Fibroblast of lung (primary cell): ENCODE measurements around the gene NAGPA. TPM values are rescaled to one million over a fixed set of nuclear protein-coding genes. Genes with fewer than 3 reads are reported as not detected.
A peak's percentile ranks its signal among the peaks of the same experiment; 100 is the strongest.

Source experiments
- DNase-seq, 2 donors: peaks; one replicate each; pipeline versions ENCODE4 v3.0.0 to v3.0.0-alpha.2; 2010; ENCODE audit warnings: low read depth in 2 of 2
- H2AFZ ChIP-seq: 2 replicates; pipeline ENCODE4 v1.5.1; 2012; ENCODE audit warnings: low read length, control low read depth, inconsistent platforms
- H3K27ac ChIP-seq: 2 replicates; pipeline ENCODE4 v1.5.1; 2011; ENCODE audit warnings: low read length, control low read depth; ENCODE audit not compliant: insufficient read depth
- H3K27me3 ChIP-seq: 2 replicates; pipeline ENCODE4 v1.5.1; 2011; ENCODE audit warnings: mild to moderate bottlenecking, low read length; ENCODE audit not compliant: control insufficient read depth, insufficient read depth
- H3K36me3 ChIP-seq: 2 replicates; pipeline ENCODE4 v1.5.1; 2011; ENCODE audit warnings: low read length; ENCODE audit not compliant: control insufficient read depth, insufficient read depth
- H3K4me1 ChIP-seq: 2 replicates; pipeline ENCODE4 v1.5.1; 2011; ENCODE audit warnings: low read length; ENCODE audit not compliant: control insufficient read depth, insufficient read depth; ENCODE audit errors: extremely low read depth
- H3K4me2 ChIP-seq: 2 replicates; pipeline ENCODE4 v1.5.1; 2011; ENCODE audit warnings: low read length, control low read depth; ENCODE audit not compliant: insufficient read depth; ENCODE audit errors: extremely low read depth
- H3K4me3 ChIP-seq, 4 experiments: fragments of 200-600 bp in 1 of 4; sonication (generic) in 1 of 4; replicated peaks in 1 of 4; 2 replicates each; pipeline ENCODE4 v1.5.1; 2011 to 2016; ENCODE audit warnings: low read length in 4 of 4, low read depth in 3 of 4, mild to moderate bottlenecking in 3 of 4, control low read depth in 2 of 4, inconsistent platforms in 1 of 4, mixed read lengths in 1 of 4; ENCODE audit not compliant: insufficient read depth in 1 of 4; ENCODE audit errors: control extremely low read depth in 1 of 4
- H3K79me2 ChIP-seq: 2 replicates; pipeline ENCODE4 v1.5.1; 2012; ENCODE audit warnings: mild to moderate bottlenecking, low read length, inconsistent platforms; ENCODE audit not compliant: control insufficient read depth, insufficient read depth
- H3K9ac ChIP-seq: 2 replicates; pipeline ENCODE4 v1.5.1; 2011; ENCODE audit warnings: mild to moderate bottlenecking, low read length, control low read depth; ENCODE audit not compliant: insufficient read depth
- H3K9me3 ChIP-seq: 2 replicates; pipeline ENCODE4 v1.5.1; 2012; ENCODE audit warnings: low read depth, low read length; ENCODE audit not compliant: control insufficient read depth, insufficient read depth
- H4K20me1 ChIP-seq: 2 replicates; pipeline ENCODE4 v1.5.1; 2011; ENCODE audit warnings: low read length; ENCODE audit not compliant: control insufficient read depth, insufficient read depth; ENCODE audit errors: extremely low read depth
- EZH2 ChIP-seq: IDR thresholded peaks from 2 replicates; pipeline ENCODE4 v1.5.1; 2012; ENCODE audit warnings: low read length, control low read depth, mild to moderate bottlenecking; ENCODE audit errors: missing control alignments
- polyA plus RNA-seq, 2 donors: library from polyadenylated mRNA; depleted of rRNA in 1 of 2; stranded (reverse) in 1 of 2; unstranded in 1 of 2; fragments of >200 nt; gene quantifications; 2 replicates each; pipeline ENCODE4 v1.2.1, GENCODE V29; 2011 to 2012; ENCODE audit warnings: missing spikeins in 1 of 2
- total RNA-seq: library from RNA; depleted of rRNA; stranded (reverse); fragments of >200 nt; gene quantifications from 2 replicates; pipeline ENCODE4 v1.2.1, GENCODE V29; 2014
- TF ChIP-seq, protein P1 (sequence below), 2 donors: IDR thresholded peaks in 1 of 2; conservative IDR thresholded peaks in 1 of 2; 1 replicate in 1 of 2; 2 replicates in 1 of 2; pipeline ENCODE4 v1.5.1; 2011 to 2012; ENCODE audit warnings: low read length in 2 of 2, control low read depth in 1 of 2, inconsistent platforms in 1 of 2, low read depth in 1 of 2, mild to moderate bottlenecking in 1 of 2

The NAGPA gene
- total and polyA plus RNA-seq, 2 donors (not counting 1 experiment from before 2014, with no cell fraction given), result 9.7 to 17.7 TPM

DNA sequence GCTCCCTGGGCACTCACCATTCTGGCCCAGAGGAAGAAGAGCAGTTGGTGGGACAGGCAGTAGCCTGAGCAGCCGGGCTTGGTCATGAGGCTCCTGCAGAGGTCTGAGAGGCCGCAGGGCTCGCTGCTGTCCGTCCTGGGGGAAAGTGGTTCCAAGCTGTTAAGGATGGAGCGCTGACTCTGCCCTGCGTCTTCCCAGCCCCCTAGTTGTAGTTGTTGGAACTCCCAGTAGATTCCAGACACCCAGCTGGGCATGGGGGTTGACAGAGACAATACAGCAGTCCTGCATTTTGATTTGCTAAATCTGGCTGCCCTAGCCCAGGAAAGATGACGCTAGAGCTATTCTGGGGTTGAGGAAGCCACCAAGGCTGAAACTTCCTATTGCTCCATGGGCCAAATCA is 24.7 kb upstream of the NAGPA start:
- Histone ChIP-seq H2AFZ (no peak overlapping the region), H3K4me3 (no peak overlapping the region), H3K27ac (no peak overlapping the region), H3K9ac (no peak overlapping the region), H4K20me1 (no peaks in the 10 kb centered on the region), H3K4me2 (no peak overlapping the region), H3K27me3 (no peaks in the 10 kb centered on the region), H3K4me1 (no peaks in the 10 kb centered on the region), H3K79me2 (no peaks in the 10 kb centered on the region), H3K36me3 (no peaks in the 10 kb centered on the region), H3K9me3 (no peaks in the 10 kb centered on the region)
- peak in 1 of 2 donors; percentile 10 for DNase-seq
- TF ChIP-seq, protein P1, sequence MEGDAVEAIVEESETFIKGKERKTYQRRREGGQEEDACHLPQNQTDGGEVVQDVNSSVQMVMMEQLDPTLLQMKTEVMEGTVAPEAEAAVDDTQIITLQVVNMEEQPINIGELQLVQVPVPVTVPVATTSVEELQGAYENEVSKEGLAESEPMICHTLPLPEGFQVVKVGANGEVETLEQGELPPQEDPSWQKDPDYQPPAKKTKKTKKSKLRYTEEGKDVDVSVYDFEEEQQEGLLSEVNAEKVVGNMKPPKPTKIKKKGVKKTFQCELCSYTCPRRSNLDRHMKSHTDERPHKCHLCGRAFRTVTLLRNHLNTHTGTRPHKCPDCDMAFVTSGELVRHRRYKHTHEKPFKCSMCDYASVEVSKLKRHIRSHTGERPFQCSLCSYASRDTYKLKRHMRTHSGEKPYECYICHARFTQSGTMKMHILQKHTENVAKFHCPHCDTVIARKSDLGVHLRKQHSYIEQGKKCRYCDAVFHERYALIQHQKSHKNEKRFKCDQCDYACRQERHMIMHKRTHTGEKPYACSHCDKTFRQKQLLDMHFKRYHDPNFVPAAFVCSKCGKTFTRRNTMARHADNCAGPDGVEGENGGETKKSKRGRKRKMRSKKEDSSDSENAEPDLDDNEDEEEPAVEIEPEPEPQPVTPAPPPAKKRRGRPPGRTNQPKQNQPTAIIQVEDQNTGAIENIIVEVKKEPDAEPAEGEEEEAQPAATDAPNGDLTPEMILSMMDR (conservative IDR thresholded peaks at IDR 0.05 in 1 of 2, IDR thresholded peaks at IDR 0.05 in 1 of 2; ENCODE audit: low read depth in 1 of 2, low read length in 2 of 2), result peak in 1 of 2 donors; percentile 26
- TF ChIP-seq EZH2, result no peak

DNA sequence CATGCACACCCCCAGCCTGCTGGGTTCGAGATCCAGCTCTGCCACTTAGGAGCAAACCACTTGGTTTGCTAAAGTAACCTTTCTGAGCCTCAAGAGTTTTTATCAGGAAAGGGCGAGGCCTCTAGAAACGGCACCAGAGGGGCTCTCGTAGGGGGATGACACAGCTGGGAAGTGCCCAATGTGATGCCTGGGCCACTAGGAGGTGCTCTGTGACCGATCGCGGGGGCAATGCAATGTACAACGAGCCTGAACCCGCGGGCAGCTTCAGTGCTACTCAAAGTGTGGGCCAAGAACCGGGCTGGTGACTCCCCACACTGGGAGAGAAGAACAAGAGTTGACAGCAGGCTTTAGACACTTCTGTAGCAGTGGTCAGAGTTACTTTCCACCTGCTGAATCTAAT is 22.6 kb upstream of the NAGPA start:
- TF ChIP-seq EZH2, result no peak
- TF ChIP-seq, protein P1 (conservative IDR thresholded peaks at IDR 0.05 in 1 of 2, IDR thresholded peaks at IDR 0.05 in 1 of 2; ENCODE audit: low read depth in 1 of 2, low read length in 2 of 2), result peak; percentile 33 to 50
- H3K4me2 ChIP-seq, result no peak overlapping the region
- H3K9me3 ChIP-seq, result no peaks in the 10 kb centered on the region
- H2AFZ ChIP-seq, result no peak overlapping the region
- H3K4me3 ChIP-seq, result no peak overlapping the region
- H3K27me3 ChIP-seq, result no peaks in the 10 kb centered on the region
- no peak overlapping the region for H3K27ac ChIP-seq
- no peaks in the 10 kb centered on the region for H3K79me2 ChIP-seq
- no peaks in the 10 kb centered on the region for H3K4me1 ChIP-seq
- no peaks in the 10 kb centered on the region for H3K36me3 ChIP-seq
- DNase-seq, result no peak
- no peaks in the 10 kb centered on the region for H4K20me1 ChIP-seq
- no peak overlapping the region for H3K9ac ChIP-seq

DNA sequence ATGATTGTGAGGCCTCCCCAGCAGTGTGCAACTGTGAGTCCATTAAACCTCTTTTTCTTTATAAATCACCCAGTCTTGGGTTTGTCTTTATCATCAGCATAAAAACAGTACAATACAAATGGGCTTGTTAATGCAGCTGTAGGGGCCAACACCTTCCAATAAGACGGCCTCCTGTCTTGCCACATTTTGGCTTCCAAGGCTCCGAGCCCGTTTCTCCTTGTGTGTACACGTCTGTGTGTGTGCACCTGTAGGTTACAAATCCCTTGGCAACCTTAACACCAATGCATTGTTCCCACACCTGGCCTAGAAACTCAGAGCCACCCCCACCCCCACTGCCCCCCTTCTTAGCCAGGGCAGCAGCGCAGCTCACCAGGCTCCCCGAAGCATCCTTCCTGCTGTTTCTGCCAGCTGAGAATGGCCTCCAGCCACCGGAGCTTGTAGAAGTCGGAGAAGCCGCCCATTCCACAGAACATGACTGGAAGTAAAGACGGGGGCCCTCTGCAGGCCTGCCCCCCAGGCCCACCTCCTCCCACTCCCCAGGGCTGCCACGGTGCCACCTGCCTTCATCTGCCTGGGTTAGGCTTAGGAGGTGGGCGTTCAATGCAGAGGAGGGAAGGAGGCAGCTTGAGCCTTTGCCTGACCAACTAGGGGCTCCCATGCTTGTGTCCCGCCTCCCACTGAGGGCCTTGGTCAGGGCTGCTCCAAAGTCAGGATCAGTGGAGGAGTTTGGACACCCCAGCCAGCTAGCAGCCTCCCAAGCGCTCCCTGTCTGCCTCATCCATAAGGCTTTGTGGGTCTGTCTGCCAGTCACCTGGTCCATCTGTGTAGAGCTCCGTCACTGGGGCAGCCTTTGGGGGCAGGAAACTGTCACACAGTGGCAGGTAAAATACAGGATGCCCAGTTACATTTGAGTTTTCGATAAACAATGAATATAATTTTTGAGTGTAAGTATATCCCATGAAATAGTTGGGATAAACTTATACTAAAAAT is 21.4 kb upstream of the NAGPA start:
- H3K36me3 ChIP-seq, result no peaks in the 10 kb centered on the region
- no peak for TF ChIP-seq EZH2
- TF ChIP-seq, protein P1 (conservative IDR thresholded peaks at IDR 0.05 in 1 of 2, IDR thresholded peaks at IDR 0.05 in 1 of 2; ENCODE audit: low read depth in 1 of 2, low read length in 2 of 2), result no peak
- no peak overlapping the region for H3K9ac ChIP-seq
- no peak for DNase-seq
- H2AFZ ChIP-seq, result no peak overlapping the region
- H3K9me3 ChIP-seq, result no peaks in the 10 kb centered on the region
- no peak overlapping the region for H3K4me3 ChIP-seq
- no peaks in the 10 kb centered on the region for H4K20me1 ChIP-seq
- no peak overlapping the region for H3K27ac ChIP-seq
- no peak overlapping the region for H3K4me2 ChIP-seq
- H3K79me2 ChIP-seq, result no peaks in the 10 kb centered on the region
- no peaks in the 10 kb centered on the region for H3K4me1 ChIP-seq
- H3K27me3 ChIP-seq, result no peaks in the 10 kb centered on the region
